HepG2 (cell line): ENCODE measurements around the gene PLB1. TPM values are rescaled to one million over a fixed set of nuclear protein-coding genes. Genes with fewer than 3 reads are reported as not detected.

ENCODE experiments used
- ATAC-seq: fragments of 200-7000 bp; cut with Tn5 transposase; 3 replicates; pipeline ENCODE4 v1.9.1; 2020; ENCODE audit warnings: mild to moderate bottlenecking, moderate library complexity
- BruUV-seq: library from RNA; stranded (reverse); fragments of 400-500 nt; replicated peaks from 2 replicates; lab custom pipeline; 2021; lab: Mats Ljungman, UMichigan
- CTCF ChIA-PET: fragments of 300-600 bp; formaldehyde crosslinking; extraction: SDS; loops from one replicate; lab custom pipeline; 2021; ENCODE audit warnings: low total read pairs, inconsistent platforms, low intra/inter-chr PET ratio; lab: Yijun Ruan, JAX
- POLR2A ChIA-PET: fragments of 350-600 bp; sonication (Branson Sonifier 250); formaldehyde crosslinking; loops from one replicate; lab custom pipeline; 2020; ENCODE audit warnings: antibody characterized with exemption, inconsistent platforms; lab: Yijun Ruan, JAX
- DNase-seq: peaks from one replicate; pipeline ENCODE4 v3.0.0-alpha.2; 2015; ENCODE audit warnings: low spot score
- FAIRE-seq: peaks from 3 replicates; lab custom pipeline; 2011; peaks lifted over from hg19 to GRCh38; lab: Jason Lieb, UNC
- H2AFZ ChIP-seq: one replicate; pipeline ENCODE4 v1.6.1; 2011; ENCODE audit warnings: low read length, inconsistent platforms
- H3K27ac ChIP-seq: fragments of 300-600 bp; 3 replicates; pipeline ENCODE4 v1.8.0; 2011; ENCODE audit warnings: mixed run types, mild to moderate bottlenecking, mixed read lengths, low read length, inconsistent platforms; ENCODE audit not compliant: insufficient read depth; ENCODE audit errors: extremely low read length
- H3K27me3 ChIP-seq, 2 experiments: fragments of 200-600 bp in 1 of 2; 2 replicates in 1 of 2; 3 replicates in 1 of 2; pipeline versions ENCODE4 v1.6.0 to v1.8.0; 2011; ENCODE audit warnings: low read length in 2 of 2, mild to moderate bottlenecking in 2 of 2, moderate library complexity in 2 of 2, inconsistent platforms in 1 of 2; ENCODE audit not compliant: insufficient read depth in 2 of 2, control insufficient read depth in 1 of 2
- H3K36me3 ChIP-seq, 2 experiments: fragments of 200-600 bp in 1 of 2; replicated peaks in 1 of 2; 2 replicates in 1 of 2; 3 replicates in 1 of 2; pipeline versions ENCODE4 v1.5.1 to v1.8.0; 2011; ENCODE audit warnings: low read length in 2 of 2, inconsistent platforms in 1 of 2; ENCODE audit not compliant: insufficient read depth in 2 of 2, control insufficient read depth in 1 of 2
- H3K4me1 ChIP-seq: 2 replicates; pipeline ENCODE4 v1.5.1; 2012; ENCODE audit warnings: low read length, inconsistent platforms; ENCODE audit not compliant: insufficient read depth
- H3K4me2 ChIP-seq: 2 replicates; pipeline ENCODE4 v1.6.0; 2011; ENCODE audit warnings: low read depth, low read length, inconsistent platforms
- H3K4me3 ChIP-seq, 3 experiments: fragments of 200-600 bp in 1 of 3; sonication (generic), shearing (Covaris generic) in 1 of 3; replicated peaks in 1 of 3; 2 replicates each; pipeline ENCODE4 v1.5.1; 2011 to 2016; ENCODE audit warnings: low read length in 3 of 3, inconsistent platforms in 2 of 3, low read depth in 2 of 3, mild to moderate bottlenecking in 2 of 3, control low read depth in 1 of 3, mixed read lengths in 1 of 3; ENCODE audit not compliant: insufficient read depth in 1 of 3
- H3K79me2 ChIP-seq: one replicate; pipeline ENCODE4 v1.6.1; 2011; ENCODE audit warnings: low read length, inconsistent platforms; ENCODE audit not compliant: insufficient read depth
- H3K9ac ChIP-seq: 2 replicates; pipeline ENCODE4 v1.6.0; 2011; ENCODE audit warnings: mild to moderate bottlenecking, low read depth, low read length, inconsistent platforms; ENCODE audit not compliant: insufficient read depth
- H3K9me3 ChIP-seq: 2 replicates; pipeline ENCODE4 v1.5.1; 2012; ENCODE audit warnings: mild to moderate bottlenecking, low read length
- H4K20me1 ChIP-seq: 2 replicates; pipeline ENCODE4 v1.6.0; 2011; ENCODE audit warnings: inconsistent platforms, mild to moderate bottlenecking, low read length, moderate library complexity; ENCODE audit not compliant: insufficient read depth
- ATF7 ChIP-seq, 2 experiments: fragments of 450-650 bp in 1 of 2; sonication (generic) in 1 of 2; formaldehyde crosslinking in 1 of 2; IDR thresholded peaks; 2 replicates each; pipeline versions ENCODE4 v1.4.0 to v1.6.1; 2016 to 2020; ENCODE audit warnings: antibody characterized with exemption in 1 of 2, mild to moderate bottlenecking in 1 of 2, missing genetic modification reagents in 1 of 2
- CREB1 ChIP-seq, 2 experiments: fragments of 450-650 bp in 1 of 2; IDR thresholded peaks; 2 replicates each; pipeline ENCODE4 v1.6.1; 2016 to 2017; ENCODE audit warnings: control low read depth in 1 of 2, mild to moderate bottlenecking in 1 of 2, missing compliant biosample characterization in 1 of 2, missing genetic modification characterization in 1 of 2
- CSRNP1 ChIP-seq: sonication (generic); formaldehyde crosslinking; IDR thresholded peaks from 2 replicates; pipeline ENCODE4 v1.8.1; 2023; ENCODE audit warnings: mild to moderate bottlenecking, missing genetic modification reagents
- EZH2 ChIP-seq: conservative IDR thresholded peaks from 2 replicates; pipeline ENCODE4 v1.6.1; 2012; ENCODE audit warnings: mild to moderate bottlenecking, low read depth, low read length, moderate library complexity
- FOSL2 ChIP-seq: sonication (generic); formaldehyde crosslinking; IDR thresholded peaks from 2 replicates; pipeline ENCODE4 v1.4.0; 2020; ENCODE audit warnings: missing genetic modification reagents
- NFE2L2 ChIP-seq: fragments of 150-350 bp; IDR thresholded peaks from 2 replicates; pipeline ENCODE4 v1.6.1; 2014; ENCODE audit warnings: low read length
- PTBP1 ChIP-seq: fragments of 200-400 bp; formaldehyde crosslinking; IDR thresholded peaks from 2 replicates; pipeline ENCODE4 v1.6.1; 2018; ENCODE audit warnings: low read length, low read depth; ENCODE audit not compliant: poor library complexity, severe bottlenecking
- RARA ChIP-seq: IDR thresholded peaks from 2 replicates; pipeline ENCODE4 v1.6.1; 2016; ENCODE audit warnings: missing genetic modification reagents, missing compliant biosample characterization
- STAT6 ChIP-seq: sonication (generic); formaldehyde crosslinking; IDR thresholded peaks from 2 replicates; pipeline ENCODE4 v1.4.0; 2020; ENCODE audit warnings: missing genetic modification reagents, mild to moderate bottlenecking, borderline replicate concordance
- ZNF598 ChIP-seq: sonication (generic); formaldehyde crosslinking; IDR thresholded peaks from 2 replicates; pipeline ENCODE4 v1.5.1; 2020; ENCODE audit warnings: mild to moderate bottlenecking, missing genetic modification reagents, borderline replicate concordance
- WGBS: methylation state at CpG from one replicate; pipeline ENCODE4 v1.1.6; 2017; ENCODE audit warnings: low lambda C conversion rate; 5-methylcytosine and 5-hydroxymethylcytosine counted together
- in situ Hi-C: cut with HindIII; loops from 2 replicates; pipeline ENCODE4 v1.10.0; 2017; ENCODE audit warnings: low pct_unique_long_range_greater_than_20kb; ENCODE audit not compliant: extremely low pct_ligation_motif_present
- intact Hi-C: fragments of 100-400 bp; cut with micrococcal nuclease; formaldehyde crosslinking; loops from one replicate; pipeline ENCODE4 v1.10.0; 2022; ENCODE audit not compliant: unreplicated experiment
- polyA plus RNA-seq, 8 experiments: library from polyadenylated mRNA; depleted of rRNA in 3 of 8; stranded (reverse) in 7 of 8; unstranded in 1 of 8; fragments of >200 nt; fragmentation: Illumina TruSeq in 4 of 8; extraction: Trizol in 4 of 8; gene quantifications; 2 replicates each; pipeline versions ENCODE4 v1.2.1 to v1.2.3, GENCODE V29; 2011 to 2016; ENCODE audit warnings: low read depth in 4 of 8, missing spikeins in 1 of 8, mixed read lengths in 1 of 8; ENCODE audit not compliant: insufficient read depth in 1 of 8
- total RNA-seq, 5 experiments: library from RNA; depleted of rRNA; stranded (reverse); fragments of >200 nt; fragmentation: Illumina TruSeq; extraction: Trizol; gene quantifications; 2 replicates each; pipeline ENCODE4 v1.2.3, GENCODE V29; 2016; ENCODE audit warnings: low read depth in 1 of 5

PLB1 gene
- total and polyA plus RNA-seq, 2 of the 13 experiments (the other 11 are each of a cell fraction or from before 2014, with no cell fraction given), result 0.20 to 1.8 TPM

GRCh38 chr2:28449488-28450395 lies 46.1 kb upstream of the PLB1 start:
- DNase-seq, result no peak
- CTCF ChIA-PET, result interaction anchor here (0.7 kb wide), 1 partner anchor 746 kb away, joined by 3 read pairs; no protein-coding TSS in a partner anchor
- Histone ChIP-seq H3K27me3 (peaks cover 0 to 16% of the 10 kb centered on the region in 2 experiments; a peak in 3 of 5 replicates), H3K9ac (no peak overlapping the region), H3K36me3 (no peaks in the 10 kb centered on the region), H3K27ac (no peak overlapping the region), H3K4me2 (no peak overlapping the region), H3K79me2 (no peaks in the 10 kb centered on the region), H2AFZ (no peak overlapping the region), H3K4me3 (no peak overlapping the region), H4K20me1 (no peaks in the 10 kb centered on the region), H3K9me3 (no peaks in the 10 kb centered on the region), H3K4me1 (no peaks in the 10 kb centered on the region)
- intact Hi-C loops (no loop called here), in situ Hi-C loops (no loop called here)
- TF ChIP-seq NFE2L2, result no peak
- TF ChIP-seq FOSL2 (CRISPR knock-in tag), result peak; percentile 57; the same call in 1 of the 2 replicates
- no peak for TF ChIP-seq CSRNP1 (CRISPR knock-in tag)
- TF ChIP-seq ATF7 (IDR thresholded peaks at IDR 0.05), result peak; percentile 98
- TF ChIP-seq ATF7 (CRISPR knock-in tag; IDR thresholded peaks at IDR 0.05), result no peak
- no peak for TF ChIP-seq EZH2
- 0 out of 2 replicates have a peak, but pooled peaks have one; percentile 24 for TF ChIP-seq RARA (CRISPR knock-in tag)
- TF ChIP-seq PTBP1, result no peak
- no peak for TF ChIP-seq ZNF598 (CRISPR knock-in tag)
- no peak for TF ChIP-seq STAT6
- peak; percentile 80 for TF ChIP-seq CREB1 (IDR thresholded peaks at IDR 0.05)
- no peak for TF ChIP-seq CREB1 (CRISPR knock-in tag; IDR thresholded peaks at IDR 0.05)
- no peak for ATAC-seq
- WGBS, result 29% methylated on average over 17 of the region's 17 CpGs
- POLR2A ChIA-PET, result no interaction called here
- no peak for FAIRE-seq
- BruUV-seq, result no TSS peak
